Astrocyte (in vitro differentiated cells and primary cell): Measurements from ENCODE around the gene MMEL1. TPM values are rescaled to one million over a fixed set of nuclear protein-coding genes. Genes with fewer than 3 reads are reported as not detected.
"Not testable (repeated sequence)": the region's sequence is repeated elsewhere in the genome, so short reads cannot be mapped to it uniquely, and the experiment has no call there.

Experiments used
- DNase-seq: peaks from one replicate; pipeline ENCODE4 v3.0.0-alpha.2; 2010; ENCODE audit warnings: low read depth
- FAIRE-seq: peaks from 2 replicates; lab custom pipeline; 2011; peaks lifted over from hg19 to GRCh38; lab: Jason Lieb, UNC
- H2AFZ ChIP-seq: 2 replicates; pipeline ENCODE4 v1.6.0; 2012; ENCODE audit warnings: low read depth, low read length, inconsistent platforms
- H3K27ac ChIP-seq: 2 replicates; pipeline ENCODE4 v1.5.1; 2011; ENCODE audit warnings: low read depth, low read length, inconsistent platforms
- H3K27me3 ChIP-seq: 2 replicates; pipeline ENCODE4 v1.6.0; 2011; ENCODE audit warnings: low read length, inconsistent platforms; ENCODE audit not compliant: insufficient read depth
- H3K36me3 ChIP-seq: 2 replicates; pipeline ENCODE4 v1.5.1; 2011; ENCODE audit warnings: low read length, inconsistent platforms; ENCODE audit not compliant: insufficient read depth
- H3K4me1 ChIP-seq: 2 replicates; pipeline ENCODE4 v1.5.1; 2011; ENCODE audit warnings: low read length, inconsistent platforms; ENCODE audit not compliant: insufficient read depth
- H3K4me2 ChIP-seq: 2 replicates; pipeline ENCODE4 v1.6.0; 2012; ENCODE audit warnings: low read length, inconsistent platforms
- H3K4me3 ChIP-seq: 2 replicates; pipeline ENCODE4 v1.5.1; 2011; ENCODE audit warnings: low read depth, mild to moderate bottlenecking, low read length, inconsistent platforms; ENCODE audit not compliant: insufficient read depth
- H3K79me2 ChIP-seq: 2 replicates; pipeline ENCODE4 v1.6.0; 2012; ENCODE audit warnings: mild to moderate bottlenecking, low read length, inconsistent platforms; ENCODE audit not compliant: insufficient read depth
- H3K9ac ChIP-seq: 2 replicates; pipeline ENCODE4 v1.6.0; 2012; ENCODE audit warnings: mild to moderate bottlenecking, low read length, inconsistent platforms
- H3K9me3 ChIP-seq: 2 replicates; pipeline ENCODE4 v1.5.1; 2012; ENCODE audit warnings: low read depth, mild to moderate bottlenecking, low read length, inconsistent platforms; ENCODE audit not compliant: insufficient read depth
- H4K20me1 ChIP-seq: 2 replicates; pipeline ENCODE4 v1.6.0; 2012; ENCODE audit warnings: low read length, inconsistent platforms; ENCODE audit not compliant: insufficient read depth
- H3K27ac Mint-ChIP-seq: one replicate; pipeline ENCODE4 v1.8.0; 2021; ENCODE audit warnings: mild to moderate bottlenecking, mixed read lengths; ENCODE audit not compliant: unreplicated experiment
- H3K27me3 Mint-ChIP-seq: one replicate; pipeline ENCODE4 v1.8.0; 2021; ENCODE audit warnings: low read depth, mixed read lengths; ENCODE audit not compliant: unreplicated experiment
- H3K36me3 Mint-ChIP-seq: one replicate; pipeline ENCODE4 v1.8.0; 2021; ENCODE audit warnings: low read depth, mixed read lengths; ENCODE audit not compliant: unreplicated experiment
- H3K4me1 Mint-ChIP-seq: one replicate; pipeline ENCODE4 v1.8.0; 2021; ENCODE audit warnings: low read depth, mixed read lengths; ENCODE audit not compliant: unreplicated experiment
- H3K4me3 Mint-ChIP-seq: one replicate; pipeline ENCODE4 v1.8.0; 2021; ENCODE audit warnings: mild to moderate bottlenecking, moderate library complexity, mixed read lengths; ENCODE audit not compliant: unreplicated experiment
- H3K9me3 Mint-ChIP-seq: one replicate; pipeline ENCODE4 v1.8.0; 2021; ENCODE audit warnings: mild to moderate bottlenecking, mixed read lengths; ENCODE audit not compliant: unreplicated experiment
- EZH2 ChIP-seq: IDR thresholded peaks from 2 replicates; pipeline ENCODE4 v1.6.1; 2012; ENCODE audit warnings: mild to moderate bottlenecking, low read length, inconsistent platforms; ENCODE audit not compliant: insufficient read depth
- total RNA-seq: library from RNA; stranded (reverse); gene quantifications from 2 replicates; pipeline ENCODE4 v1.2.1, GENCODE V29; 2021
- TF ChIP-seq, protein P1 (sequence below): IDR thresholded peaks from 2 replicates; pipeline ENCODE4 v1.5.1; 2011; ENCODE audit warnings: low read depth, mild to moderate bottlenecking, inconsistent platforms, low read length, moderate library complexity; ENCODE audit not compliant: insufficient read depth

The MMEL1 gene
- total RNA-seq, 1 donor from 2014 or later: not detected

DNA sequence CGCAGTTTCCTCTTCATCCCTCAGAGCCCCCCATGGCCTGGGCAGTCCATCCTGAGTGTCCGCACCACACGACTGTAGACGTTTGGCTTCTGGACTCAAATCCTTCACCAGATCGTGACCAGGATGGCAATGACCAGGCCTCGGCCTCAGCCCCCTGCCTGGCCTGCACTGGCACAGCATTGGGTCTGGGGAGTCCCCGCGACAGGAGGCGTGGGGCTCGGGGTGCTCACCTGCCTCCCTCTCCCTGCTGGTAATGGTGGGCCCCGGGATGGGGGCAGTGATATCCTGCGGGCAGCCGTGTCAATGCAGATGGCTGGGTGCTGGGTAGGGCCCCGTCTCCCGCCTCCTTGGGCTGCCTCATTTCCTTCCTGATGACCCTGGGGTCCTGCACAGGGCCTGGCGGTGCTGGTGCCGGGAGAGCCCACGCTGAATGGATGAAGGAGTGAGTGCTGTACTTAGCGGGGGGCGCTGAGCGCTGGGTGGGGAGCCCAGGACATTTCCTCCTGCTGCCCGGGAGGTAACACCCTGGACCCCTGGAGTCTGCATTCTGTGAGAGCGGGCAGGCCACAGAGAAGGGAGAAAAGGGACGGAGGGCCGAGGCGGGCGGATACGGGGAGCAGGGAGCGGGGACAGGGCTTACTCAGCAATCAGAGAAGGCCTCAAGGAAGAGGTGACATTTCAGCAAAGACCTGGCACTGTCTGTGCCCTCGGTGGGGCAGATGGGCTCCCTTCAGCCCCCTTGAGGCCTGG lies 78.8 kb downstream of the MMEL1 start:
- no peak overlapping the region for H3K9ac ChIP-seq
- DNase-seq: no peak
- H4K20me1 ChIP-seq: no peaks in the 10 kb centered on the region
- H3K4me3 Mint-ChIP-seq: no peak overlapping the region
- H3K4me1 ChIP-seq: peaks cover 9% of the 10 kb centered on the region
- no peak overlapping the region for H2AFZ ChIP-seq
- H3K27me3 ChIP-seq: no peaks in the 10 kb centered on the region
- H3K4me1 Mint-ChIP-seq: no peaks in the 10 kb centered on the region
- no peaks in the 10 kb centered on the region for H3K9me3 ChIP-seq
- no peak for FAIRE-seq
- H3K79me2 ChIP-seq: no peaks in the 10 kb centered on the region
- no peaks in the 10 kb centered on the region for H3K36me3 Mint-ChIP-seq
- H3K9me3 Mint-ChIP-seq: no peaks in the 10 kb centered on the region
- no peak overlapping the region for H3K4me2 ChIP-seq
- H3K27ac Mint-ChIP-seq: no peak overlapping the region
- no peak overlapping the region for H3K27ac ChIP-seq
- TF ChIP-seq, protein P1, sequence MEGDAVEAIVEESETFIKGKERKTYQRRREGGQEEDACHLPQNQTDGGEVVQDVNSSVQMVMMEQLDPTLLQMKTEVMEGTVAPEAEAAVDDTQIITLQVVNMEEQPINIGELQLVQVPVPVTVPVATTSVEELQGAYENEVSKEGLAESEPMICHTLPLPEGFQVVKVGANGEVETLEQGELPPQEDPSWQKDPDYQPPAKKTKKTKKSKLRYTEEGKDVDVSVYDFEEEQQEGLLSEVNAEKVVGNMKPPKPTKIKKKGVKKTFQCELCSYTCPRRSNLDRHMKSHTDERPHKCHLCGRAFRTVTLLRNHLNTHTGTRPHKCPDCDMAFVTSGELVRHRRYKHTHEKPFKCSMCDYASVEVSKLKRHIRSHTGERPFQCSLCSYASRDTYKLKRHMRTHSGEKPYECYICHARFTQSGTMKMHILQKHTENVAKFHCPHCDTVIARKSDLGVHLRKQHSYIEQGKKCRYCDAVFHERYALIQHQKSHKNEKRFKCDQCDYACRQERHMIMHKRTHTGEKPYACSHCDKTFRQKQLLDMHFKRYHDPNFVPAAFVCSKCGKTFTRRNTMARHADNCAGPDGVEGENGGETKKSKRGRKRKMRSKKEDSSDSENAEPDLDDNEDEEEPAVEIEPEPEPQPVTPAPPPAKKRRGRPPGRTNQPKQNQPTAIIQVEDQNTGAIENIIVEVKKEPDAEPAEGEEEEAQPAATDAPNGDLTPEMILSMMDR: no peak
- H3K4me3 ChIP-seq: no peak overlapping the region
- no peaks in the 10 kb centered on the region for H3K36me3 ChIP-seq
- H3K27me3 Mint-ChIP-seq: peaks cover 18% of the 10 kb centered on the region

DNA sequence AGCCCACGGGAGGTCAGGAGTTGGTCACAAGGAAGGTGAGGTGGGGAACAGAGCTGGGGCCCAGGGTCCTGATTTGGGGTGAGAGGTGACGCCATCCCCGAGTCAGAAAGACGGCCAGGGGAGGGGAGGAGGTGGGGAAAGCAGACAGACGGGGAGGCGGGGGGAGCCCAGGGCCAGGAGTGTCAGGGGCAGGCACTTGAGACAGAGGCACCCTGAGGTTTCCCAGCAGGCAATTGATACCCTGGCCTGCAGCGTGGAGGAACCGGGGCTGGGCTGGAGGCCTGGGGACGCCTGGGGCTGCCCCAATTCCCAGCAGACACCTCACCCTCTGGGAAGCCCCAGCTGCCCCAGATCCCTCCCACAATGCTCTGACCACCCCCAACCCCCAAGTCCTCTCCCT lies 79.7 kb downstream of the MMEL1 start:
- not testable (repeated sequence) for FAIRE-seq, H2AFZ ChIP-seq, H3K36me3 ChIP-seq, H3K4me3 Mint-ChIP-seq, H4K20me1 ChIP-seq, H3K9me3 Mint-ChIP-seq, H3K4me2 ChIP-seq, H3K4me3 ChIP-seq, H3K27ac ChIP-seq, H3K27me3 ChIP-seq, H3K4me1 Mint-ChIP-seq, H3K9ac ChIP-seq, H3K27ac Mint-ChIP-seq, H3K79me2 ChIP-seq, H3K36me3 Mint-ChIP-seq, DNase-seq, H3K9me3 ChIP-seq
- peaks cover 18% of the 10 kb centered on the region for H3K27me3 Mint-ChIP-seq
- H3K4me1 ChIP-seq: peaks cover 15% of the 10 kb centered on the region

DNA sequence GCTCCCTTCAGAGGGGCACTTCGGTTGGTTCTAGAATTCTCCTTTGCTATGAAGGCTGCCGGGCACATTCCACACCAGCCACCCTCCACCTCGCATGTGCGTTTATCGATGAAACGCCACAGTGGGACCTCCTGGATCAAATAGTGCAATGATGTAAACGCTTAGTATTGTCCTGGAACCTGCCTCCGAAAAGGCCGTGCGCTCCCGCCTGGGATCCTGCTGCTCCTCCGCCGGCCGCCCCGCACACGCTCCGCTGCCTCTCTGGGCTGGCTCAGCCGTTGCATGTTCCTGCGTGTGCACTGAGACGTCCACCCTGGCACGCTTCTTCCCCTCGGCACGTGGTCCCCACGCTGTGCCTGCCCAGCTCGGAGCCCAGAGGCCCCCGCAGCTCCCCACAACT lies 80.6 kb downstream of the MMEL1 start:
- H3K4me2 ChIP-seq: no peak overlapping the region
- no peak for DNase-seq
- H3K79me2 ChIP-seq: no peaks in the 10 kb centered on the region
- no peak overlapping the region for H3K9ac ChIP-seq
- H3K36me3 ChIP-seq: no peaks in the 10 kb centered on the region
- peaks cover 24% of the 10 kb centered on the region for H3K4me1 ChIP-seq
- H3K27me3 ChIP-seq: no peaks in the 10 kb centered on the region
- Mint-ChIP-seq H3K27ac (no peak overlapping the region), H3K9me3 (no peaks in the 10 kb centered on the region), H3K4me1 (no peaks in the 10 kb centered on the region), H3K36me3 (no peaks in the 10 kb centered on the region), H3K27me3 (peaks cover 18% of the 10 kb centered on the region), H3K4me3 (no peak overlapping the region)
- no peaks in the 10 kb centered on the region for H4K20me1 ChIP-seq
- H3K9me3 ChIP-seq: no peaks in the 10 kb centered on the region
- H3K4me3 ChIP-seq: no peak overlapping the region
- H3K27ac ChIP-seq: no peak overlapping the region
- FAIRE-seq: no peak
- TF ChIP-seq, protein P1: no peak
- no peak for TF ChIP-seq EZH2
- no peak overlapping the region for H2AFZ ChIP-seq

DNA sequence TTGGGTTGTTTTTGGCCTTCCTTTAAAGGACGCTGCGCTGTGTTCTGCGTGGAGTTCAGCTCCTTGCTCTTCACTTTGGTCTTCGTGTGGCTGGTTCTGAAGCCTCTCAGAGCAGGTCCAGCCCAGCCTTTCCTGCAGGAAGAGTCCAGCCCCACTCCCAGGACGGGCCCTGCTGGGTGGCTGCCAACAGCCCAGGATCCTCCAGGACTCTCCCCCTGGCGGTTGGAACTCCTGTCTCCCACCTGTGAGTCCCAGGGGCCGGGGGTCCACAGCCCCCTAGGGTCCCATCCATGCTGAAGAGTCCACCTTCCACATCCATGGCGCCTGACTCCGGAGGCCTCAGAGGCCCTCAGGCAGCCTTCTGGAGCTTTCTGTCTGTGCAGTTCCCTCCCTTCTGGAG lies 81.3 kb downstream of the MMEL1 start:
- not testable (repeated sequence) for H3K79me2 ChIP-seq, H2AFZ ChIP-seq, H3K27ac Mint-ChIP-seq, H4K20me1 ChIP-seq, H3K27ac ChIP-seq, H3K27me3 ChIP-seq, H3K36me3 ChIP-seq, H3K9ac ChIP-seq, H3K4me3 Mint-ChIP-seq, H3K4me1 Mint-ChIP-seq, DNase-seq, H3K4me2 ChIP-seq, H3K36me3 Mint-ChIP-seq, H3K9me3 Mint-ChIP-seq, H3K9me3 ChIP-seq, FAIRE-seq, H3K4me3 ChIP-seq
- H3K27me3 Mint-ChIP-seq: peaks cover 16% of the 10 kb centered on the region
- peaks cover 29% of the 10 kb centered on the region for H3K4me1 ChIP-seq
